GM18873 (cell line): ENCODE data around the gene GPHN.
"Not testable (repeated sequence)": the region's sequence is repeated elsewhere in the genome, so short reads cannot be mapped to it uniquely, and the experiment has no call there.

Source experiments
- ATAC-seq: cut with Tn5 transposase; IDR thresholded peaks from one replicate; pipeline ENCODE4 v1.9.1; 2021; ENCODE audit warnings: mild to moderate bottlenecking, moderate library complexity, moderate number of reproducible peaks; ENCODE audit not compliant: unreplicated experiment, low FRiP score

The GPHN gene

DNA sequence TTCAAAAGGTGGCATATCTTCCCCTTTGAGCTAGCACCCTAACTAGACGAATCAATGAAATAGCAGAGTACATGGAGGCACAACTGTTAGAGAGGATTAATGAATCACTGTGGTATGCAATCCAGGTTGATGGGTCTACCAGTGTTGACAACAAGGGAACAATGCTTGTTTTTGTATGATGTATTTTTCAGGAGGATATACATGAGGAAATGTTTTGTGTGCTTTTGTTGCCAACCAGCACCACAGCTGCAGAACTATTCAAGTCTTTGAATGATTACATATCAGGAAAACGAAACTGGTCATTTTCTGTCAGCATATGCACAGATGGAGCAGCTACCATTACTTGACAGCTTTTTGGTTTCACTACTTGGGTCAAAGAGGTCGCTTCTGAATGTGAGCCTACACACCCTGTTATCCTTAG lies 142.6 kb downstream of the GPHN start:
- no peak for ATAC-seq

DNA sequence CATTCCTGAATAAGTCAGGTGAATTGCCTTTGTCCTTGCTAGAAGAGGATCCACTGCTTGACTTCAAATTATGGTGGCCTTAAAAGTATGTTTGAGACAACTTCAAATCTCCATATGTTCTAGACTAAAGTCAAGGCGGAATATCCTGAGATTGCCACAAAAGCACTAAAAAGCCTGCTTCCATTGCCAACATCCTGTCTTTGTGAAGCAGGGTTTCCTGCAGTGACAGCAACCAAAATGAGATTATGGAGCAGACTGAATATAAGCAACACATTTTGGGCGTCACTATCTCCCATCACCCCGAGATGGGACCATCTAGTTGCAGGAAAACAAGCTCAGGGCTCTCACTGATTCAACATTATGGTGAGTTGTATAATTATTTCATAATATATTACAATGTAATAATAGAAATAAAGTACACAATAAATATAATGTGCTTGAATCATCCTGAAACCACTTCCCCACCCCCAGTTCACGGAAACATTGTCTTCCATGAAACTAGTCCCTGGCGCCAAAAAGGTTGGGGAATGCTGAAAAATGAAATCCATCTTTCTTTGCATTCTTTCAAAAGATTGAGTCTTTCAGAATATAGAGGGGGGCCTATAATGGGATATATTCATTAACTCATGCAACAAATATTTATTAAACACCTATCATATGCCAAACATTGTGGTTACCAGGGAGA lies 143.7 kb downstream of the GPHN start:
- no peak for ATAC-seq

GRCh38 chr14:66652525-66653106 lies 144.7 kb downstream of the GPHN start:
- ATAC-seq, result no peak

DNA sequence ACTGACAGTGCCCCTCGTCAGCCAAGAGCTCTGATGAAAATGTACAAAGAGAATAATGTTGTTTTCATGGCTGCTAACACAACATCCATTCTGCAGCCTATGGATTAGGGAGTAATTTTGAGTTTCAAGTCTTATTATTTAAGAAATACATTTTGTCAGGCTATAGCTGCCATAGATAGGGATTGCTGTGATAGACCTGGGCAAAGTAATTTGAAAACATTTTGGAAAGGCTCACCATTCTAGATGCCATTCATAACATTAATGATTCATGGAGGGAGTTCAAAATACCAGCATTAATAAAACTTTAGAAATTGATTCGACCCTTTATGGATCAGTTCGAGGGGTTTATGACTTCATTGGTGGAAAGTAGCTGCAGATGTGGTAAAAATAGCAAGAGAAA lies 149.8 kb downstream of the GPHN start:
- ATAC-seq, result no peak

DNA sequence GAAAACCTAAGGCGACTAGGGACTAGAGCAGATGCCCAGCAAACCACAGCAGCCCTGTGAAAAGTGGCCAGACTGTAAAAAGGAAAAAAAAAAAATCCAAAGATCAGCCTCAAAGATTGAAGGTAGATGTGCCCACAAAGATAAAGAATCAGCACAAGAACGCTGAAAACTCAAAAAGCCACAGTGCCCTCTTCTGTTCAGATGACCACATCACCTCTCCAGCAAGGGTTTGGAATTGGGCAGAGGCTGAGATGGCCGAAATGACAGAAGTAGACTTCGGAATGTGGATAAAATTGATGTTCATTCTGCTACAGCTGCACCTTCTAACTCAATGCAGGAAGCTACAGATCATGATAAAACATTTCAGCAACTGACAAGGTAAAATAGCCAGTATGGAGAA lies 154.4 kb downstream of the GPHN start:
- ATAC-seq, result no peak

- no peak for ATAC-seq
Measured at GRCh38 chr14:66677780-66678179, 169.8 kb downstream of the GPHN start.

DNA sequence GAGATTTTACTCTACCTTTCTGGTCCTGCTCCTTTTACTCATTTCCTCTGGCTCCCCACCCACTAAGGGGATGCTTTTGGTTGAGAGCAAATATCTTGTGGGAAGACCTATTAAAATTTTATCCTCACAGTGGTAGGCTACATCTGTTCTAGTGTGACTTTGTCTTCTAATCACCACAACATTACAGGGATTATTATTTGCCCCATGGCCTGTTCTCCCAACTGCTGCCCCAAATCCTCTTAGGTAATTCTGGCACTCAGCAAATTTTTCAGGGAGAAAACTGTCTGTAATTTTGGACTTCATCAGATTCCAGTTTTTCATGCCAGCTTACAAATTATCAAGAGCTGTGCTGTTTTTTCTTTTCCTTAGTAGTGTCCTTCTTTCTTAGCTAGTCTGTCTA lies 172.3 kb downstream of the GPHN start:
- no peak for ATAC-seq

- no peak for ATAC-seq
Measured at GRCh38 chr14:66696326-66696725, 188.4 kb downstream of the GPHN start.

DNA sequence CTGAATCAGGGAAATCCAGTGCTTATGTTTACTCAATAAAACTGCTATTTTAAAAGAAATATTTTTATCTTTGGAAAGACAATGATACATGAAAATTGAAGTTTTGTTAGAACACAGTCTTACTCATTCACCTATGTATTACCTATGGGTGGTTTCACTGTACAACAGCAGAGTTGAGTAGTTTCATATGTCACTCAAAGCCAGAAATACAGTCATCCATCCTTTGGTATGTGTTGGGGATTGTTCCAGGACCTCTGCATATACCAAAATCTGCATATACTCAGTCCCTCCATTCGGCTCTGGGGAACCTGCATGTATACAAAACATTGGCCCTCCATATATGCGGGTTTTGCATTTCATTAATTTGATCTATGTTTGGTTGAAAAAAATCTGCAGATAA lies 190.6 kb downstream of the GPHN start:
- no peak for ATAC-seq

- no peak for ATAC-seq
Measured at GRCh38 chr14:66701813-66702212, 193.9 kb downstream of the GPHN start.

DNA sequence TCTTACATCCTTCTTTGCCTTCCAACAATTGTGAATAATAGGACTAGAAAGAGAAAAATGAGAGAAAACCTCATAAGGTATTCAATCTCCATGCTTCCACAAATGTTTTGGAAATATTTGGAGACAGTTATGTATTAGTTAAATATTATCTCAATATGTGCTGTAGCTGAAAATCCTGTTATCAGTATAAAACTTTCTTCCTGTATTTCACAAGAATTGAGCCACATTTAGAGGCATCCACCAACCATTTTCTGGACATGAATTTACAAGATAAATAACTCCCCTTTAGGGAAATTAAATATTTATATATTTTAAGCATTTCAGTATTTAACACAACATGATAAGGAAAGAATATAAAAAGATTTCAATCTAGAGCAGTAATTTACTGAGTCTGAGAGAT lies 200.3 kb downstream of the GPHN start:
- ATAC-seq, result no peak

DNA sequence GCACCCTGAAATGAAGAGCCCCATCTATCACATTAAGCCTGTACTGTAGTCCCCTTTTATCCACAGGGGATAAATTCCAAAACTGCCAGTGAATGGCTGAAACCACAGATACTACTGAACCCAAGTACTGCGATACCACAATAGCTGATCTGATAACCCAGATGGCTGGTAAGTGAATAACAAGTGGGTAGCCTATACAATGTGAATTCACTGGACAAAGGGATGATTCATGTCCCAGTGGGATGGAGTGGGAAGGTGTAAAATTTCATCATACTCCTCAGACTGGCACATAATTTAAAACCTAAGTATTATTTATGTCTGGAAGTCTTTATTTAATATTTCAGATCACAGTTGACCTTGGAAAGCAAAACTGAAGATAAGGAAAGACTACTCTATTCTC lies 201.3 kb downstream of the GPHN start:
- no peak for ATAC-seq

GRCh38 chr14:66714291-66714690 lies 206.3 kb downstream of the GPHN start:
- ATAC-seq, result not testable (repeated sequence)

DNA sequence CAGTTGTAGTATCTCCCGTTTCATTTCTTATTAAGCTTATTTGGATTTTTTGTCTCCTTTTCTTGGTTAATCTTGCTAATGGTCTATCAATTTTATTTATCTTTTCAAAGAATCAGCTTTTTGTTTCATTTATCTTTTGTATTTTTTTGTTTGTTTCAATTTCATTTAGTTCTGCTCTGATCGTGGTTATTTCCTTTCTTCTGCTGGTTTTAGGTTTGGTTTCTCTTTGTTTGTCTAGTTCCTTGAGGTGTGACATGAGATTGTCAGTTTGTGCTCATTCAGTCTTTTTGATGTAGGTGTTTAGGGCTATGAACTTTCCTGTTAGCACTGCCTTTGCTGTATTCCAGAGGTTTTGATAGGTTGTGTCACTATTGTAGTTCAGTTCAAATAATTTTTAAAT lies 207.4 kb downstream of the GPHN start:
- ATAC-seq, result not testable (repeated sequence)

DNA sequence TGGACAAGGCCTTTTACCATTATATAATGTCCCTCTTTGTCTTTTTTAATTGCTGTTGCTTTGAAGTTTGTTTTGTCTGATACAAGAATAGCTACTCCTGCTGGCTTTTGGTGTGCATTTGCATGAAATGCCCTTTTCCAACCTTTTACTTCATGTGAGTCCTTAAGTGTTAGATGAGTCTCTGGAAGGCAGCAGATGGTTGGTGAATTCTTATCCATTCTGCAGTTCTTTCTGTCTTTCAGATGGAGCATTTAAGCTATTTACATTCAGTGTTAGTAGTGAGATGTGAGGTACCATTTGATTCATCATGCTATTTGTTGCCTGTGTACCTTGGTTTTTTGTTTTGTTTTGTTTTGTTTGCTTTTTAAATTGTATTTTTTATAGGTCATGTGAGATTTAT lies 208.3 kb downstream of the GPHN start:
- ATAC-seq, result no peak

- ATAC-seq, result no peak
Measured at GRCh38 chr14:66717561-66718140, 209.7 kb downstream of the GPHN start.

- ATAC-seq, result no peak
Measured at GRCh38 chr14:66724996-66725395, 217.0 kb downstream of the GPHN start.

GRCh38 chr14:66731298-66731697 lies 223.4 kb downstream of the GPHN start:
- ATAC-seq, result not testable (repeated sequence)

DNA sequence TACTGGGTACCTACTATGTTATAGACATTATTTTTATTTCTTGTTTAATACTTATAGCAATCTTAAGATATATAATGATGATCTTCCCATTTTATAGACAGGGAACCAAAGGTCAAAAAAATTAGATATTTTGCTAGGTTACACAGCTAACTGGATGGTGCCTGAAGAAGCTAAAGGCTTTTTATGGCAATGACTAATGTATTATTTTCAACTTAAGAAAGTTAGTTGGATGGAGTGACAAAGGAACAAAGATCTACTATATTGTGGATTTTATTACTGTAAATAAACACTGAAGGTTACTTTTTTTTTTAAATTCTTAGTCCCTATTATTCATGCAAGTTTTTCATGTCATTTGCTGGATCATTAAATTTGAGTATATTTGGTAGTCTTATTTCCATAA lies 227.9 kb downstream of the GPHN start:
- no peak for ATAC-seq

GRCh38 chr14:66739826-66740225 lies 231.9 kb downstream of the GPHN start:
- ATAC-seq, result no peak

GRCh38 chr14:66745078-66745477 lies 237.1 kb downstream of the GPHN start:
- no peak for ATAC-seq
